LNCAP (cell line): ENCODE measurements around the gene NFATC1.

Source experiments
- CTCF ChIP-seq: fragments of 450-650 bp; IDR thresholded peaks from 2 replicates; pipeline ENCODE4 v1.5.1; 2017; ENCODE audit warnings: mild to moderate bottlenecking

NFATC1 gene

GRCh38 chr18:79418642-79419041 lies 22.9 kb downstream of the NFATC1 start:
- TF ChIP-seq CTCF: no peak

GRCh38 chr18:79420033-79420745 lies 24.5 kb downstream of the NFATC1 start:
- TF ChIP-seq CTCF: no peak

- no peak for TF ChIP-seq CTCF
Measured at GRCh38 chr18:79421275-79421857, 25.6 kb downstream of the NFATC1 start.

GRCh38 chr18:79422022-79422782 lies 26.5 kb downstream of the NFATC1 start:
- TF ChIP-seq CTCF: no peak

- no peak for TF ChIP-seq CTCF
Measured at GRCh38 chr18:79422783-79423165, 27.0 kb downstream of the NFATC1 start.

- no peak for TF ChIP-seq CTCF
Measured at GRCh38 chr18:79423211-79424007, 27.7 kb downstream of the NFATC1 start.

GRCh38 chr18:79424008-79424565 lies 28.4 kb downstream of the NFATC1 start:
- TF ChIP-seq CTCF: no peak
